ENCODE data around the gene STAT4.
"Not testable (repeated sequence)": the region's sequence is repeated elsewhere in the genome, so short reads cannot be mapped to it uniquely, and the experiment has no call there.

STAT4 gene

DNA sequence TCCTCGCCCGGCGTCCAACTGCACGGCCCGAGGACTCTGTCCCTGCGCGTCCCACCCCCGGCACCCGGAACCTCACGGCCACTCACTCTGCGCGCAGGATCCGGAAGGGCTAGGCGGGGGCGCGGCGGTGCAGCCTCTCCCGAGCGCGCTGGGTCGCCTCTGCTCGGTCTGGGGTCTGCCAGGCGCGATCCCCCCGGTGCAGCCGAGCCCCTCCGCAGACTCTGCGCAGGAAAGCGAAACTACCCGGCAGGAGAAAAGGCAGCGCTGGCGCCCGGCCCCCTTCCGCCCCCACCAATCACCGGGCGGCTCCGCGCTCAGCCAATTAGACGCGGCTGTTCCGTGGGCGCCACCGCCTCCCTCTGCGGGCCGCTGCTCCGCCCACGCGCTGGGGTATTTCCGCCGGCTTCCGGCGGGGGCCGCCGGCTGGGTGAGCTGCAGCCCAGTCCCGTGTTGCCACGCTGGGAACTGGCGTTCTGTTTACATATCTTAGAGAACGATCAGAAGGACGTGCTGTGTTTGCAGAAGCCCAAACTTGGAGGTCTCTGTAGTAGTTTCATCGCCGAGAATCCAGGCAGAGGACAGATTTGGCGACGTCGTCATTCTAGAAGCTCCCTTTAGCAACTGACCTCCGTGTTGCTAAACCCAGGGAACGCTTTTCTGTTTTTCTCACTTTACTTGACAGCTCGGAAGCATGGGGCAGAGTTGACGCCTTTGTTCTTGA lies 136.7 kb downstream of the STAT4 start, which contains the start of gene STAT1:
Gene STAT1 (minus strand): TSS at position 240 of the 721 bp plus-strand sequence. CDS start 4,168 bp downstream, outside the sequence.
- peak; percentile 98 for DNase-seq
- ATAC-seq = peak; percentile 88

DNA sequence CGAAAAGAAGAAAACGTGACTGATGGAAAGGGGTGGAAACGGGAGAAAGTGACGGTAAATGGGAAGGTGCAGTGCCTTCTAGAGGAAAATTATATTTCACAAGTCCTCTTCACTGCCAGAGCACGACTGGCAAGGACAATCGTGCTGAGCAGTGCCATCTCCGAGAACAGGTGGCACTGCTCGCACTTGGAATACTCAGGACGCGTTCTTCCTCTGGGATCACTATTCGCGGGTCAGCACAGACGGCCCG lies 137.2 kb downstream of the STAT4 start:
- ATAC-seq (no peak), DNase-seq (no peak)

DNA sequence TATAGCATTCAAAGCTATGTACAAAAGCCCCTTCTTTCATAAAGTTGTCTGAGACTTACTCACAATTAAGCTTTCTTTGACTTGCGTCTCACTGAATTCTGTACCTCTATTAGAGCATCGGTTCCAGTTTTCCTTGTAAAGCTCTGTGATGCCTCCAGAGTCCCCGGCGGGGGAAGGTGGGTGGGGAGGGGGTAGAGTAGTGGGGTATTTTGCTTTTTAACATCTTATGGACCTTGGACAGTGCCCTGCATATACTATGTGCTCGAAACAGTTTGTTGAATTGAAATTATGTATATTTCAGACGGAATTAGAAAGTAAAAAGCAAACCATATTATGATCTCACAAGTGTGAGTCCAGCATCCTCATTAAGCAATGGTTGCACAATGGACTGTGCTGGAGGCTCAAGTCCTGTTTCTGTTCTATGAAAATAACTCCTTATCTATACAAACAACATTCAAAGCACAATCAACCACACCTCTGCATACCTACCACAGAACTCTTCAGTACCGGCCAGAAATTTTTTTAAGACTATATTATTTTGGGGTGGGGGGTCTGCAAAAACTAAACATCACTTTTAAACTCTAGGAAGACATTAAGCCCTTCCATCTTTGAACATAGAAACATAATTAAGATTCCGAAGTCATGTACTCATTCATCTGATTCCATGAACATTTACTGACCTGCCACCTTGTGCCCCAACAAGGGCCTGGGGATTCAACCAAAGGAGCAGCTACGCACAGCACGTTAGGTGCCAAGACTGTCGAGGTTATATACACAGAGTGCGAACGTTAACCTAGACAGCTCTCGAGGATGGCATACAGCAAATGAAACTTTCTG lies 137.7 kb downstream of the STAT4 start:
- ATAC-seq = peak; percentile 10
- DNase-seq = no peak

DNA sequence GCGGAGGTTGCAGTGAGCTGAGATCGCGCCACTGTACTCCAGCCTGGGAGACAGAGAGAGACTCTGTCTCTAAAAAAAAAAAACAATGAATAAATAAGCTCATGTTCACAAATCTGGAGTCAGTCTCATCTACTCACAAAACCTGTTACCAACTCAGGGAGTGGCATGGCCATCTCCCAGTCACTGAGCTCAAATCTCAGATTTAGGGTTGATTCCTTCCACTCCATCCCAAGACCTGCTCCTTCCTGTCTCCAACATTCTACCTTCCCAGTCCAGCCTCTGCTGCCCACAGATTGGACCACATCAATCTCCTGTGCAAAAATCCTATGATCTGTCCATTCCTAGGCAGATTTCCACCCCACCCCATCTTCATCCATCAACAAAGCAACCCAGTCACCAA lies 138.4 kb downstream of the STAT4 start:
- ATAC-seq (no peak), DNase-seq (no peak)

DNA sequence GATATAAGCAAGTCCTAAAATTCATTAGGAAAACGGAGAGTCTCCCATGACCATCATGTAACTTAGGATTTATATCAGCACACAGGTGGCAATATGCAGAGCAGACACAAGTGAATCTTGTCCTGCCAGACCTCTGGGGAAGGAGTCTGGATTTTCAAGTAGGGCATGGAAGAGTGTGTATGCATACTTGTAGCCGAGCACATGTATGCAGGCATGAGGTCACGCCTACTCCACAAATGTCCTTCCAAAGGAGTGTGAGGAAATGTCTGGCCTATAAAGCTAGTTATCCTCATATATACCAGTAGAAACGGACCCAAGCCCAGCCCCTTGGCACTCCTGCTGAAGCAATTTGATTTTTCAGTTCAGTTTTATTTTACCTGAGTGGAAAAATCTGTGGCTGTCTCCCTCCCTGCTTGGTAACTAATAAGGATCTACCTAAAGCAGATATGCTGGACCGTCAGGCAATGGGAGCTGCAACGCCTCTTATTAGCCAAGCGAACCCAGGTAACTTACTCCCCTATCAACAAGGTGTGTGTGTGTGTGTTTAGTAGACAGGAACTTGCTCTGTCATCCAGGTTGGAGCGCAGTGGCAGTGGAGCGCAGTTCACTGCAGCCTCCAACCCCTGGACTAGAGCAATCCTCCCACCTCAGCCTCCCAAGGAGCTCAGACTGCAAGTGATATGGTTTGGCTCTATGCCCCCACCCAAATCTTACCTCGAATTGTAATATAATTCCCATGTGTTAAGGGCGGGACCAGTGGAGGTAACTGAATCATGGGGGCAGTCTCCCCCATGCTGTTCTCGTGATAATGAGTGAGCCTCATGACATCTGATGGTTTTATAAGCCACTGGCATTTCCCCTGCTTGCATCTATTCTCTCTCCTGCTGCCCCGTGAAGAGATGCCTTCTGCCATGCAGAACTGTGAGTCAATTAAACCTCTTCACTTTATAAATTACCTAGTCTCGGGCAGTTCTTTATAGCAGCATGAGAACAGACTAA lies 139.6 kb downstream of the STAT4 start:
- no peak for DNase-seq

DNA sequence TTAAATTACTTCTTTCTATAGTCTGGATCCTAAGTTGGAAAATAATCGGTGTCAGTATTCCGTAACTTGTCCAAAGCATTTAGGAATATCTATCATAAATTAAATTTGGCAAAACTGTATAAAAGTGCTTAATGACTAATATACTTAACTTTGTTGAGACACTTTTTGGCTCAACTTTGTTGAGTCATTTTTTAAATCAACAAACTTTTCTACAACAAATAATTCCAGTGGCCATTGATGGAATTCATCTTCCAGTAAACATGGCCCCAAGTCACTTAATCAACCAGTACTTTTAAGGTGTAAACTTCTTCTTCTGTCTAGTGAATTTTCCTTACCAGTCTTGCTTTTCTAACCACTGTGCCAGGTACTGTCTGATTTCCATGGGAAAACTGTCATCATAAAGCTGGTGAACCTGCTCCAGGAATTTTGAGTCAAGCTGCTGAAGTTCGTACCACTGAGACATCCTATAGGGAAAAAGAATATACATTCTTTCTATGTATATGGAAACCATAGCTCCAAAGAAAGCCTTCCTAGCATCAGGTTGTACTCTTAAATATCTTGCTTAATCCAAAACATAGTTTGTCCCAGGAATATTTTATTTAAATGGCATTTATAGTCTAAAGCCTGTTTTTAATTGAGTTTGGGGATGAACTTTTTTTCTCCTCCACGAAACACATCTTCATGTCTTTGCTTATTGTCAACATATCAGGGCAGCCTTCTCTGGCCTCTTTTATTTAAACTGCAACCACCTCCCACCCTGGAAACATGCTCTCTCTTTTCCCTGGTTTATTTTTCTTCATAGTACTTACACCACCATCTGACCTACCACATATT lies 141.0 kb downstream of the STAT4 start:
- ATAC-seq (no peak), DNase-seq (no peak)

More for the DNA sequence above, 139.6 kb downstream of the STAT4 start:
- ATAC-seq = peak; percentile 2

DNA sequence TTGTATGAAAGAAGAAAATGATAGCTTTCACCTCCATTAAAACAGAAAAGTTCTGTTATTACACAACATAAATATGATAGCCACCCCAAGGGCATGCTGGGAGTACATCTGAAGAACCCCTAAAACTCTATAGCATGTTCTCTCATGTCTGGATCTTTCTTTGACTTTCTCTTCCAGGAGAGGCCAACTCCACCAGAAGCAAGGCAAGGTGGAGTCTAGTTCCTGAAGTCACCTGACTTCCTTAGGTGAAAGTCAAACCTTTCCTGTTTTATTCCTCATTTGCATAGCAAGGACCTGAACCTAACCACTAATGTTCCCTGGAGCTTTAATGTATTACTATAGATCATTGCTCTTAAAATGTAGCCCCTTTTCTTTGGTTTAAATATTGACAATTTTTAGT lies 142.5 kb downstream of the STAT4 start:
- DNase-seq = no peak
- ATAC-seq = no peak

DNA sequence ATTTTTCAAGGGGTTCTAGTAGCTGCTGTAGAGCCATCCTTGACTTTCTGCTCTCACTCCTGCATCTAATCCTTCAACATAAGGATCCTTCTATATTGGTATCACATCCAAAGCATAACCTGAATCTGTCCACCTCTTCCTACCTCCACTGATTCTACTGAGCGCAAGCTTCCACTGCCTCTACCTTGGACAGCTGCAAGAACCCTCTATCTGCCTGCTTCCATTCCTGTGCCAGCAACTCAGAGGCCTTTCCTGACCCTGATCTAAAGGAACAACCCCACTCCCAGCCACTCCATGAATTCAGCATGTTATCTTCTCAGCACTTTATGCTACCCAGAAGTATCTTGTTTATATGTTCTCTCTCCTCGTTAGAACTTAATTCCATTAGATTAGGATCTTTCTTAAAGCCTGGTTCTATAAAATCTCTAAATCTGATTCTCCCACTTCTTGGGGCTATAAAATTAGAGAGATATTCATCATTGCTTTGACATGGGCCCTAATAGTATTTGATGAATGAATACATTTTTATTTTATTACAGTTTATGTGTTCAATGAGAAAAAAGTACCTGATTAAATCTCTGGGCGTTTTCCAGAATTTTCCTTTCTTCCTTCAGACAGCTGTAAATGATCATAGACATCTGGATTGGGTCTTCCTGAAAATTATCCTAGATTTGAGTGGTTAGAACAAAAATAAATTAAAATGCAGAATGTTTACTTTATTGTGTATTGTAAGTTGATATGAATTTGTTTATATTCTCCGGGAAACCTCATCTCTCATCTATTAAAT lies 143.6 kb downstream of the STAT4 start:
- ATAC-seq = no peak
- DNase-seq = no peak

DNA sequence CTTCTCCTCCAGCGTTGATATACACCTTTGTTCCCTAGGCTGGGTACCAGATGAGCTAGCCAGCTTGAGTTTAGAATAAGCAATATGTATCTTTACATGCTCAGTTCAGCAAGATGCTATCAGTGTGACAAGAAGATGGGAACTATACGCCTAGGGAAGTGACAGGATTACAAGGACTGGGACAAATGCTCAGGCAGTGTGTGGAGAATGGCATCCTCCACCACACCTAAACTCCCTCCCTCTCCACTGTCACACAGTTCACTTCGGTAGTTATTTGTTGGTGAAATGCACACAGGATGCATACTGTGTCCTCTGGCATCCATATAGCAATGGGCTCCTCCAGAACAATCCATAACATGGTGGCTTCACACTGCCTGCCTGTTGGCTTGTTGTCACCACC lies 144.5 kb downstream of the STAT4 start:
- no peak for ATAC-seq
- DNase-seq = no peak

DNA sequence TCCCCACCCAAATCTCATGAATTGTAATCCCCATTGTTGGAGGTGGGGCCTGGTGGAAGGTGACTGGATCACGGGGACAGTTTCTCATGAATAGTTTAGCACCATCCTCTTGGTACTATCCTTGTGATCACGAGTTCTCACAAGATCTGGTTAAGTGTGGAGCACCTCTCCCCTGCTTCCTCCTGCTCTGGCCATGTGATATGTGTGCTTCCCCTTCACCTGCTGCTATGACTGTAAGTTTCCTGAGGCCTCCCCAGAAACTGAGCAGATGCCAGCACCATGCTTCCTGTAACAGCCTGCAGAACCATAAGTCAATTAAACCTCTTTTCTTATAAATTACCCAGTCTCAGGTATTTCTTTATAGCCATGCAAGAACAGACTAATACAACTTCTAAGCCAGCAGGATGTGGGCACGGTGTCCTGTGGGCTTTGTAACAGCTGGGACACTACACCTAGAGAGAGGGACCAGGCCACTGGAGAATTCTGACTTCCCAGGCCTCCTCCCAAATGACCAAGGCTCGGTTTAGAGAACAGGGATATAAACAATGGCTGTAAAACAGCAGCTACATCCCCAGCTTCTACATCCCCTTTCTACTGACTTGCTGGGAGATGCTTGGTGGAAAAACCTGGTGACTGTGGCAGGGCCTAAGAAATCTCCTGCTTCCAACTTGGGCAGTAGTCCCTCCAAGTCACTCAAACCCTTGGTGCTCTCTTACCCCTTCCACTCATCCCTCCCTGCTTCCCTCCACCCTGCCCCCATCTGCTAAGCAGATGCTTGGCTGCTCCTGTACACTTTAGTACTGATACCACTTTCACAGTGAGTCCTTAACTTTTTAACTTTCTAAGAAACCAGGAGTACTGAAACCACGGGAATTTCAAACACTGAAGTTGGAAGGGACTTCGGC lies 147.1 kb downstream of the STAT4 start:
- DNase-seq = no peak
- ATAC-seq = no peak

DNA sequence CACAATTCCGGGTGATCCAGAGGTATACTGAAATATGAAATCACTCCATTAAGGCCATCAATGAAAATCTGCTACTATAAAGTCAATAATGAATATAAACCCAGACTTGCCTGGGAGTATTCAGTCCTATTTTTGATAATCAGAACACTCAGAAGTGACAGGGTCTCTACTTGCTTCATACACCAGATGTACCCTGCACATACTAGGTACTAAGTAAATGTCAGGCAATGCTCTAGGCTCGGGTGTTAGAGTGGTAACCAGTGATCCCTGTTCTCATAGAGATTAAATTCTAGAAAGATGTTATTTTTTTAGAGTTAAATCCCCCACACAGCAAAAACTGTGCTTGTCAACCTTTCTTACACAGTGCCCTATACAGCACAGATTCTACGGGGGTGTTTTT lies 149.2 kb downstream of the STAT4 start:
- ATAC-seq (no peak), DNase-seq (no peak)

DNA sequence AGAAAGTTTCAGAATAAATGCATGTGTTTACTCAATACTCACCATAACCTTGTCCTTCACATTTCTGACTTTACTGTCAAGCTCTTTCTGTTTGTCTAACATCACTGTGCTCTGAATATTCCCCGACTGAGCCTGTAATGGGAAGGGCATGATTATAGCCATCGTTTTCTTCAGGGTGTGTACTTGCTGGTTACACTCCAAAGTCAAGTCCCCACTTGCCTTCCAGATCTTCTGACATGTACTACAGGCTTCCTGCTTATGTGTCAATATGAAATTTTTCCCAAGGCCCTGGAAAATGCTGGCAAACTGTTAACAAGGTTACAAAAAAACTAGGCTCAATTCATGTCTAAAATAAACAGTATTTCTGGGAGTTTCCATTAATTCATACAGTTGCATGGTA lies 149.8 kb downstream of the STAT4 start:
- ATAC-seq (no peak), DNase-seq (no peak)

DNA sequence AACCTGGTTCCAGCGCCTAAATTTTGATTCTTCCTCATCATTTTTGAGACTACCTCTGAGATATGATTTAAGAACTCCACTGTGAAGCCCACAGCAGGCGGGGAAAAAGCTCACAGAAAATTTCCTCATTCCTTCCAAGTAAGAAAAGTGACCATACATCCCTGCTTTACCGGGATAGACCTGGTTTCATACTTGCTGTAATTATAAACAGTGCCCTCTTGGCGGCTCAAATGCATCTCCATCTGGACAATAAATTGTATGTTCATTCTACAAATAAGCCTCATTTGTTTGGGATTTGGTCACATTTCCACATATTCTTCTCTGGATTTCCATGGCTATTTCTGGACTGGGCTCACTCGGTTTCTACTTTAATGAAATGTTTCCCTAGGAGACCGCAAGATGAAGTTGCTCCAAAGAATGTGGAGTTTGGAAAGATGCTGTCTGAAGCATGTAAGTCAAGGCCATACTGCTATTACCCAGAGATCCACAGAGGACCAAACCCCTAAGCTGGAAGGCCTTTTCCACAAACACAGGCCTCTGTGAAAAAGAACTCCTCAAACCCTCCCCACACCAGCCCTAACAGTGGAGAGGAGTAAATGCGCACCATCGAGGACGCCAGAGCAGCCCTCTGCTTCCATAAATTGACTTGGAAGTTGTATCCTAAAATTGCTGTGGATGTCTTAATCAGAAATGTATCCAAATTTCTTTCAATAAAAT lies 150.7 kb downstream of the STAT4 start:
- no peak for ATAC-seq
- DNase-seq = no peak

DNA sequence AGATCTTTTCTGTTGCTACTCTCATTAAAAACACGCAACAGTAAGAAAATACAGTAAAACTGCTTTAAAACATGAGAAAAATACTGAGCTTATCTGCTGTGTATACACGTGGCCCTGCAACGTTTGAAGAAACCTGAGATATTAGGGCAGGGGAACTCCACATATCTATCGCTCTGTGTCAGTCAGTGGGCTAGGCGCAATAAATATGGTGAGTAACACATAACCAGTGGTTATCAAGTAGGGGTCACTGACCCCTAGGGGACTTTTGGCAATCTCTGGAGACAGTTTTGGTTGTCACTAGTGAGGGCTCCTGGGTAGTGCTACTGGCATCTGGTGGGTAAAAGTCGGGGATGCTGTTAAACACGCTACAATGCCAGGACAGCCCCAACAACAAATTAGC lies 151.7 kb downstream of the STAT4 start:
- ATAC-seq (peak; percentile 47), DNase-seq (no peak)

DNA sequence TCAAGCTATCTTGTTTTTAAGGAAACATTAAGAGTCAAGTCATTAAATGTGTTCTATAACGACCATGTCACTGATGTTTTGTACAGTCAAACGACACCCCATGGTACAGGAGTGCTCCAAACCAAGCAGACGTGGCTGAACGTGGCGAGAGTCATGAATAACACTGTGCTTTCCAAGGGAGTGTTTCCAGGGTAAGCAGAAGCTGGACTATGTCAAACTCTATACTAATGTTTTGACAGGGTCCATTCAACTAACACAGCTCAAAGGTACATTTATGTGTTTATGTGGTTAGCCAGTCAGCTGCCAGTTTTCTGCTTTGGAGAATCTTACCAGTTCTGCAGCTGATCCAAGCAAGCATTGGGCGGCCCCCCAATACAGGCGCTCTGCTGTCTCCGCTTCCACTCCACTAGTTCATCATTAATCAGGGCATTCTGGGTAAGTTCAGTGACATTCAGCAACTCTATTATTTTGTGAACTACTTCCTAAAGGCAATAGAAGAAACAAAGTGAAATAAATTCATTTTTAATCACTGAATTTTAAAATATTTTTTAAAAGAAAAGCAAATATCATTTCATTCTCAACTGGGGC lies 153.2 kb downstream of the STAT4 start:
- ATAC-seq (no peak), DNase-seq (no peak)

DNA sequence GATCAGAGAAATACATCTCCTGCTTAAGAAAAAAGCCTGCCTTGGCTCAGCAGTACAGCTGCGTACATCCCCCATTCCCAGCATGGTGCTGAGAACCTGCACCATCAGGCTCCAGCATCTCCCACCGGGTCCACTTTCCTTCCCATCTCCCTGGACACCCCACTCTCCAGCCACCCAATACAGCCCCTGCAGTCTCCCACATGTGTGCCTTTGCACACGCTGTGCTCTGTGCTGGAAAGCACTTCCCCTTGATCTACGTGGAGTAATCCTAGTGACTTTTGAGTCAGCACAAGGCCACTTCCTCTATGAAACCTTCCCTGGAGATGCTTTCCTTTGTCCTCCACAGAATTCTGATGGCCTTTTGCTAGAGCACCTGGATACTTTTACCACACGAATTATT lies 153.8 kb downstream of the STAT4 start:
- no peak for DNase-seq
- peak; percentile 24 for ATAC-seq

DNA sequence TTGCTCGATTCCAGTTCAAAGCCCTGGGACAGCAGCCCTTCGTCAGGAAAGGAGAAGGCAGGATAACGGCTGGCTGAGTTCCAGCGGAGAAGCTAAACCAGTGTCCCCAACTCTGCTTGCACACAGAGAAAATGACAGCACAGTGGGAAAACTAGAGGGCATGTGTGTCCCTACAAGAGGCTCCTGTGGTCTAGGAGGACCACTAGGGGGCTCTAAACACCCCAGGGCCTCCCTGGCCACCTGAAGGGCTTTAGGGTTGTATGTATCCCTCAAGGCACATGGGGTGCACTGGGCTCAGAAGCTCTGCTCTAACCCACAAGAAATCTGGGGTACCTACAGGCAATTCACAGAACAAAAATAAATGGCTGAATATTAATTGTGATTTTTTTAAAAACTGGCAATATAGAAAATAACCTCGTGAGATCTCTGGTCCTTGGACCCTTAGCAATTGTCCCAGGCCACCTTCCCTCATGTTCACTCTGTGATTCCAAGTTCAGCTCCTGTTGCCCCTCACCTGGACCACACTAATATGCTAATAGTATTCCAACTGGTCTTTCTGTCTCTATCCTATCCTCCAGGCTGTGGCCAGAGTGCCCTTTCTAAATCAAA lies 154.4 kb downstream of the STAT4 start:
- DNase-seq (no peak), ATAC-seq (no peak)

DNA sequence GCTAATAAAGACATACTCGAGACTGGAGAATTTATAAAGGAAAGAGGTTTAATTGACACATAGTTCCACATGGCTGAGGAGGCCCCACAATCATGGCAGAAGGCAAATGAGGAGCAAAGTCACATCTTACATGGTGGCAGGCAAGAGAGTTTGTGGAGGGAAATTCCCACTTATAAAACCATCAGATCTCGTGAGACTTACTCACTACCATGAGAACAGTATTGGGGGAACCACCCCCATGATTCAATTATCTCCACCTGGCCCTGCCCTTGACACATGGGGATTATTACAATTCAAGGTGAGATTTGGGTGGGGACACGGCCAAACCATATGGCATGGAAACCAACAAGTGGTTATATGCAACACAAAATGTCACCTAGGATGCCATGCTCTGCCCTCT lies 155.5 kb downstream of the STAT4 start:
- DNase-seq, ATAC-seq: not testable (repeated sequence)
